GM18526 (cell line): ENCODE results near the gene CHST15.

Source experiments
- POLR2A ChIP-seq: IDR thresholded peaks from 3 replicates; pipeline ENCODE4 v1.6.1; 2011; ENCODE audit not compliant: insufficient read length; ENCODE audit errors: extremely low read depth

Gene CHST15

DNA sequence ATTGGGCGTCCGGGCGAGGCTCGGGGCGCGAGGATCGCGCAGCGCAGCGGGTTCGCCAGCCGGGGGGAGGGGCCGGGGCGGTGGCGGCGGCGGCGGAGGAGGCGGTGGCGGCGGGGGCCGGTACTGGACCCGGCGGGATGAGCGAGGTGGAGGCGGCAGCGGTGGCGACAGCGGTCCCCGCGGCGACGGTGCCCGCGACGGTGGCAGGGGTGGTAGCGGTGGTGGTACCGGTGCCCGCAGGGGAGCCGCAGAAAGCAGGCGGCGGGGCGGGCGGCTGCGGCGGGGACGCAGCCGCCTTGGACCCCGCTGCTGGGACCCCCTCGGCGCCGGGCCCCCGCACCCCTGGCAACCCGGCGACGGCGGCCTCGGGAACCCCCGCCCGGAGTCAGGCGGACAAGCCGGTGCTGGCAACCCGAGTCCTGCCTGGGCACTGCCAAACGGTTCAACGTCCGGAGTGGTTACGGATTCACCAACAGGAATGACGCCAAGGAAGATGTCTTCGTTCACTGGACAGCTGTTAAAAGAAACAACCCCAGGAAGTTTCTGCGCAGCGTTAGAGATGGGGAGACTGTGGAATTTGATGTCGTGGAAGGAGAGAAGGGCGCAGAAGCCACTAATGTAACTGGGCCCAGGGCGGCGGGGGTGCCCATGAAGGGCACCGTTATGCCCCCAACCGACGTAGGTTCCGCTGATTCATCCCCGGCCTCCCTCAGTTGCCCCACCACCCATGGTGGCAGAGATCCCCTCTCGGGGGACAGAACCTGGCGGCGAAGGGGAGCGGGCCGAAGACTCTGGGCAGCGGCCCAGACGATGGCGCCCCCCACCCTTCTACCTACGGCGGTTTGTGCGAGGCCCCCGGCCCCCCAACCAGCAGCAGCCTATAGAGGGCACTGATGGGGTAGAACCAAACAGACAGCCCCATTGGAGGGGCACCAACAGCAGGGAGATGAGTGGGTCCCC, 101.5 kb downstream of the CHST15 start:
- TF ChIP-seq POLR2A = no peak

DNA sequence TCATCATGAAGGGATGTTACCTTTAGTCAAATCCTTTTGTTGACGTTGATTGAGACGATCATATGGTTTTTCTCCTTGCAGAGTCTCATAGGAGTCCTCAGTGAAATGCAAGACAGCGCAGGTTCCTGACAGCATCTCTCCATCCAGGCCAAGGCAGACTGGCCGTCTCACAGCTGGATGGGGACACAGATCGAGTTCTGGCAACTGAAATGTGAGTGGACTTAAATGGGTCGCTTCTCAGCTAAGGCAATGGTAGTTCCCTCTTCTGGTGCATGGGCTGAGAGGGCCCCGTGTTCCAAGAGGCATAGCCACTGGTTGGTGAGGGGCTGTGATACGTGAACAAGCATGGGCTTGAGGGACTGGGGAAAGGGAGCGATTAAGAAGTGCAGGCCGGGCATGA, 102.5 kb downstream of the CHST15 start:
- TF ChIP-seq POLR2A = no peak

DNA sequence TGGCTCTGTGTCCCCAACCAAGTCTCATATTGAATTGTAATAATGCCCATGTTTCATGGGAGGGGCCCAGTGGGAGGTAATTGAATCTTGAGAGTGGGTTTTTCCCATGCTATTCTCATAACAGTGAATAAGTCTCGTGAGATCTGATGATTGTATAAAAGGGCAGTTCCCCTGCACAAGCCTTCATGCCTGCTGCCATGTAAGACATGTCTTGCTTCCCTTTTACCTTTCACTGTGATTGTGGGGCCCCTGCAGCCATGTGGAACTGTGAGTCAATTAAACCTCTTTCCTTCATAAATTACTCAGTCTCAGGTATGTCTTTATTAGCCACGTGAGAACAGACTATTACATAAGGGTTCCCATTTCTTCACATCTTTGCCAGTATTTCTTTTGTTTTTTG, 104.7 kb downstream of the CHST15 start:
- TF ChIP-seq POLR2A = no peak

DNA sequence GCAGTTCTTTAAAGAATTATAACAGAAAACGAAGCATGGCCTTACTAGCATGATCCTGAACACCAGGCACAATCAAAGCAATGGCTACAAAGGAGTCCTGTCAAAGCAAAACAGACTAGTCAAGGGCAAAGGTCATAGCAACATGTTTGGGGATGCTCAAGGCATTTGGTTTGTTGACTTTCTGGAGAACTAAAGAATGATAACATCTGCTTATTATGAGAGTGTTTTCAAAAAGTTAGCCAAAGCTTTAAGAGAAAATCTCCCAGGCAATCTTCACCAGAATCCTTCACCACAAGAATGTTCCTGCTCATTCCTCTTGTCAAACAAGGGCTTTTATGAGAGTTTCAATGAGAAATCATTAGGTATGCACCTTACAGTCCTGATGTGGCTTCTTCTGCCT, 106.7 kb downstream of the CHST15 start:
- TF ChIP-seq POLR2A = no peak

DNA sequence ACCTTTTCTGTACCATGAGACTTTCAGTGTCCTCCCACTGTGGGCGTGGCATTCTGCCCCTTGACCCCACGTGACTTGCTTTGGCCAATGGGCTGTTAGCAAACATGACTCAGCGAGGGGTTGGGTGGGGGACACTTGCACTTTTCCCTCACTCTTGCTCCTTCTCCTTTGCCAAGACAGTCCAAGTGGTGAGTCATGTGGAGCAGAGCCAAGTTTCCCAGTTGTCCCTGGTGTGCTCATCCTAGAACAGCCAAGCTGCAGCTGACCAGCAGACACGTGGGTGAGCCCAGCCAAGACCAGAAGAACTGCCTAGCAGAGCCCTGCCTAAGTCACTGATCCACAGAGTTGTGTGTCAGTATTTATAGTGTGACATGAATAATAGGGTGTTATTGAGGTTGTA, 119.0 kb downstream of the CHST15 start:
- TF ChIP-seq POLR2A = no peak

DNA sequence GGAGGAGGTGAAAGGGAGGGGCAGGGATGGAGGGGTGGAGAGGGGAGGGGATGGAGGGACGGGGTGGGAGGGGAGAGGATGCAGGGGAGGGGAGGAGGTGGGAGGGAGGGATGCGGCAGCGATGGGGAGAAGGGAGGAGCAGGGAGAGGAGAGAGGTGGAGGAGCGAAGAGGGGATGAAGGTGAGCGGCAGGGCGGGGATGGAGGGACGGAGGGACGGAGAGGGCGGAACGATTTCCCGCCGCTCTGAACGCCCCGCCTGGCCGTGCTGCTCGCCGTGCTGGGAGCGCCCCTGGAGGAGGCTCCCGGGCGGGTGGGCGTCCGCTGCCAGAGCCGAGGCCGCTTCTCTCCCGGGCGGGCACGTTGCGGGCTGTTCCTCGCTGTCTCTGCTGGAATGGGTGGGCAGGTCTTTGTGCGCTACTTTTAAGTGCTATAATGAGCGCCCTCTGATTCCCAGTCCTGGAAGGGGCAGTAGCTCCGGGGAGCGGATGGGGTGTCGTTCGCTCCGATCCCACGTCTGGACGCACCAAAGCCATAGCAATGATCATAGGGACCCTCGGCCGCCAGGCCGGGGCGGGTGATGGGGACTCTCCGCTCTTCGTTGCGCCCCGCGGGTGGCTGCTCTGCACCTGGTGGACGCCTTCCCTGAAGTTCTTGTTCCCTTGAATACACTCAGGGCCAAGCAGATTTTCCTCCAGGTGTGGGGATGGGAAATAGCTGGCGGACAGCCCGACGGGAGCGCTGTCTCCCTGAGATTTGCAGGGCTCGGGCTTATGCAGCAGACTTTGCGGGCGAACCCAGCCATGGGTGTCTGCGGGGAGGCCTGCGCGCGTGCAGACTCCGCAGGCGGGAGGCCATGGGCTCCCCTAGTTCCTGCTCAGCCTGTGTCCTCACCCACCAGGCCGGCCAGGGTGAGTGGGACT, 120.7 kb downstream of the CHST15 start:
- no peak for TF ChIP-seq POLR2A

DNA sequence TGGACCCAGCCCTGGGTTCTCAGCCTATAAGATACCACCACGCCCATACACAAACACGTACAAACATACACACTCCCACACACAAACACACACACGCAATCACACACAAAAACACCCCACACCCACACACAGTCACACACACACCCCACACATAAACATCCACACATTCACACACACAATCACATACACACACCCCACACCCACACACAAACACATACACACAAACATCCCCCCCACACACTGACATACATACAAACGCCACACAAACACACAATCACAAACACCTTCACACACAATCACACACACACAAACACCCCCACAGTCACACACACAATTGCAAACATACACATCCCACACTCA, 122.5 kb downstream of the CHST15 start:
- no peak for TF ChIP-seq POLR2A

DNA sequence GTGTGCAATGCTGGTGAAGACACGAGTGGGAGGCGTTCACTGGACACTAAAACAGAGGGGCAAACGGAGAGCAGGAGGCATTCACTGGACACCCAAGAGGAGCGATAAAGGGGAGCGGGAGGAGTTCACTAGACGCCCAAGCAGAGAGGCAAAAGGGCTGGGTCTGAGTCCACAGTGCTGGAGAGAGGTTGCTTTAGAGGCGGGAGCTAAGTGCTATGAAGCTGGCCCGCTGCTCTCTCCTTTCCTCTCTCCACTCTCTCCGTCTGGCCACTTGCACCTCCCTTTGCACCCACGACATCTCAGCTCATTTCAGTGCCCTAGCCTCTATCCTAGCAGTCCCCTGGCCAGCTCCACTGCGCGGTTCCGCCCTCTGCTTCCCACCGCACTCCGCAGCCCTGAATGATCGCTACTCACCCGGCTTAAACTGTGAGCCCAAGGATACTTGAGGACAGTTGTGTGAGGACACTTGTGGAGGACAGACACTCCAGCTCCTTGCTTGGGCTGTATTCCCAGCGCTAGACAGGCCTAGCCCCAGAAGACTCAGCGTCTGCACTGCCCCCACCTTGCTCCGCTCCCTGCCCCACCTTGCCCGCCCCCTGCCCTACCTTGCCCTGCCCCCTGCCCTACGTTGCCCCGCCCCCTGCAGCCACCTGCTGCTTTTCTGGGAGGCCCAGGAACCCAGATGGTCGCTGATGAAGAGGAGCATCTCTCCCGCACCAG, 123.0 kb downstream of the CHST15 start:
- no peak for TF ChIP-seq POLR2A

DNA sequence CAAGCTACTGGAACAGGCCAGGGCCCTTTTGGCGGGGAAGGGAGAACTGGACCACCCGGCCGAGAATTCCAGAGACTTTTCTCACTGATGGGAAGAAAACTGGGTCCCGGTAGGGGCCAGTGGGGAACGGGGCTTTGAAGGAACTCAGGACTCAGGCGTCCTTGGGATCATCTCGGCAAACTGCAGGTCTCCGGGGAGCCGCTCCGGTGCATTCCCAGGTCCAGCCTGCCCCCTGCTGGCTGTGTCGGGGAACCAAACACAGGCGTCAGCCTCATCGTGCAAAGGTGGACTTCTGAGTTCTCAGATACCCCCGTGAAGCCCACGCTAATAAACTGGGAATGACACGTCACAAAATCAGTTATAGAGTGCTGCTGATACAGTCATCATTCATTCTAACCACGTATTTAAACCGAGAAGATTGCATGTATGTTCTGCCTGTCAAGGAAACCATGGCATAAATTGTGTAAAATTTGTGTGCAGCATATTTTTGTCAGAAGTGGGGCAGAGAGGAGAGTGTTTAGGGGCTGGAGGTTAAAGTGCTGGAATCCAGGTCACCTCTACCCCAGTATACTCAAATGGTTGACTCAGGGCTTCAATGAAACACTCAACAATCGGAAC, 125.7 kb downstream of the CHST15 start:
- TF ChIP-seq POLR2A = no peak

DNA sequence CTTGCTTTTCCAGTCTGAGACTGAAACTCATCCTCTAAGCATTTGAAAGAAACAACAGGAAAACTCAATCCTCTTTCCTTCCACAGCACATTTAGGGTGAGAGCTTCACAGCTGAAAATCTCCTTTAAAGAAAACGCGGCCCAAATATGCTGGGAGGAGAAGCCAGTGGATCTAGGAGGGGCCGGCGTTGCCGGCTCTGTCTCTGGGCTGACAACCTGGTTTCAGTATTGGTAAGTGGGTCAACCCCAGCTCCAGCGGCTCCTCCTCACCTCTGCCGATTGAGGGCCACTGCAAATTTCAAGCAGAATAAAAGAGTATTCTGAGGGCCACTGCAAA, 126.5 kb downstream of the CHST15 start:
- no peak for TF ChIP-seq POLR2A

DNA sequence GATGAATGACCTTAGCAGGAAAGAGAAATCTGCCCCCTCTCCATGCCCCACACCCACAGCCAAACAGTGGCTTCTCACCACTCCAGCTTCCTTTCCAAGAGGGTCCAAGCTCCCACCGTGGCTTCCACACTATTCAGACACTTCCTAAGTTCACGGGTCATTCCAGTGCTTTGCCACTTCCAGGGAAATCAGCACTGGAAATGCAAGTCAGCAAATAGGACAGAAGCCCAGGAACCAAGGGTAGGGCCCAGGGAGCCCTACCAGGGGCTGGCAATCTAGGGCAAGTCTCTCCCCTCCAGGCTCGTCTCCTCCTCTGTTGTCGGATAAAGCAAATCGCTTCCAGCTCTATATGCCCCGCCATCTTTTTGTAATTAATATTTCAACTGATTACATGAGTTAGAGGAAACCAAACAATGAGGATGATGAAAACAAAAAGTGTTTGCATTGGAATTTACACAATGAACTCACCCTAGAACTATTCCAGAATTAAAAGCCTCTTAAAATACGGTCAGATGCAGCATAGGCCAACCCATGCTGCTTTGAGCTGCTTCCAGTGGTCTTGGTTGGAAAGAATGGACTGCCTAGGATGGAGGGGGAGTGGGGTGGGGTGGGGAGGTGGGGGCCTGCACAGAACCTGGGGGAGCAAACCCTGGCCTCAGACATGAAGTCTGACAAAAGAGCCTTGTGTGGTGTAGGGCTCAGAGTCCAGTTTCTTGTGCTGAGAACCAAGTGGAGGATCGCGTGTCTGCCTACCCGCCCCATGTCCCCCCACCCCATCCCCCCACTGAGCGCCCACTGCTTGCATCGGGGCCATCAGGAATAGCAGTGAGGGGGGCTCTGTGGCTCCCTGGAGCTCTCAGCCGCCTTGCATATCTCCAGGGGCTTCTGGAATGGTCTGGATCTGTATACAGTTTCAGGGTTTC, 127.2 kb downstream of the CHST15 start:
- no peak for TF ChIP-seq POLR2A

DNA sequence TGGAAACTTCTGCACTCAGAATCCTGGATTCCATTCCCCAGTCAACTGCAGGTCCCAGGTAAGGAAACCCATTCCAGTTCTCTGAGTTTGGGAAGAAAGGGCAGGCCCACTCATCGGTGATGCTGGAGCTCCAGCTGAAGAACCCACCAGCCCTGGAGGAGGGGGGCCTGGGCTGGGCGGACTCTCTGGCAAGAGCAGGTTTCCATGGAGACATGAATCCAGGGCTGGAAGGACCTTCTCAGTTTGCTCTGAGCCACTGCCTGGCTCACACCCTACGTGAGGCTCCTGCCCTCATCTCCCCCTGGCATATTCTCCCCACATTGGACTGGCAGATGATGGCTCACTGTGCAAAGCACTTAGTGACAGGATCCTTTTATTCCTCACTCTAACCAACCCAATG, 128.4 kb downstream of the CHST15 start:
- no peak for TF ChIP-seq POLR2A

DNA sequence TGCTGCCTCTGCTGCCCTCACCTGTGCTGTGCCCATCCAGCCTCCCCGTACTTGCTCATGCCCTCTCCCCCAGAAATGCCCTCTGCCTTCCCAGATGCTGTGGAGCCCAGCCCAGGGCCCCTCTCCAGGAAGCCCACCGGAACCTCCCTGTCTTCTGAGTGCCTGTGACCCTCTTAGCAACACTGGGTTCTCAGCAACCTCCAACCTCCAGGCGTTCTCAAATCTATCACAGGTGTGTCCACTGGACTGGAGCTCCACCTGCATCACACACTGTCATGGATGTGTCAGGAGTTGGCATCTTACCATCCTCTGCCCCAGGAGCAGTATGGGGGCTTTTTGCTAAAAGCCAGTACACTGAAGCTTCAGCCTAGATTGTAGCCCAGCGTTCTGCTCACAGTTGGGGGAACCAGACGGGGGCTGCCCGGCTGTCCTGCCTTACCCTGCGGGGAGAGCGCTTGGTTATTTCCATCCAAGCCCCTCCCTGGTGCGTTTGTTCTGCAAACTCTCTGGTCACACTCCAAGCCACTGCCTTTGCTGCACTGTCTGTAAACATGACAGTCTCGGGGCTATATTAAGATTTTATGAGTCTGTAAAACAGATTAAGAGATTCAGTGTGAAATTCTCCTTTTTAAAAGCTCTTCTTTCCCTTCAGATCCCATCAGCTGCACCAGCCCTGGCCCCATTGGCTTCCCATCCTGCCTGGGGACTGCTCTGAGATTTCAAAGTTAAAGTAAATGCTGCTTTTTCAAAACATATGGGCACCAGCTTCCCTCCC, 130.5 kb downstream of the CHST15 start:
- TF ChIP-seq POLR2A = no peak
